Nephron progenitor cell (in vitro differentiated cells): Measurements from ENCODE around the gene GFPT2.

Experiments
- DNase-seq: peaks from one replicate; pipeline ENCODE4 v3.0.0; 2021
- H3K27ac Mint-ChIP-seq: 2 replicates; pipeline ENCODE4 v1.8.0; 2021; ENCODE audit warnings: mild to moderate bottlenecking, moderate library complexity, mixed read lengths
- H3K27me3 Mint-ChIP-seq: 2 replicates; pipeline ENCODE4 v1.8.0; 2021; ENCODE audit warnings: mild to moderate bottlenecking, low read depth, mixed read lengths; ENCODE audit not compliant: poor library complexity
- H3K36me3 Mint-ChIP-seq: 2 replicates; pipeline ENCODE4 v1.8.0; 2021; ENCODE audit warnings: low read depth, mixed read lengths
- H3K4me1 Mint-ChIP-seq: 2 replicates; pipeline ENCODE4 v1.8.0; 2021; ENCODE audit warnings: mixed read lengths
- H3K4me3 Mint-ChIP-seq: 2 replicates; pipeline ENCODE4 v1.8.0; 2021; ENCODE audit warnings: mild to moderate bottlenecking, moderate library complexity, mixed read lengths
- H3K9me3 Mint-ChIP-seq: 2 replicates; pipeline ENCODE4 v1.8.0; 2021; ENCODE audit warnings: mild to moderate bottlenecking, moderate library complexity, mixed read lengths
- CTCF ChIP-seq: fragments of 200-600 bp; sonication (generic); IDR thresholded peaks from 2 replicates; pipeline ENCODE4 v1.5.0; 2021; ENCODE audit warnings: antibody characterized with exemption

The GFPT2 gene

GRCh38 chr5:180332861-180333260 lies 20.3 kb downstream of the GFPT2 start:
- H3K4me3 Mint-ChIP-seq = no peak overlapping the region
- no peaks in the 10 kb centered on the region for H3K27me3 Mint-ChIP-seq
- no peak for DNase-seq
- no peak for TF ChIP-seq CTCF
- peaks cover 5% of the 10 kb centered on the region for H3K4me1 Mint-ChIP-seq
- peaks cover 6% of the 10 kb centered on the region for H3K9me3 Mint-ChIP-seq
- H3K36me3 Mint-ChIP-seq = peaks cover 78% of the 10 kb centered on the region
- no peak overlapping the region for H3K27ac Mint-ChIP-seq

GRCh38 chr5:180332051-180332517 lies 21.1 kb downstream of the GFPT2 start:
- Mint-ChIP-seq H3K9me3 (peaks cover 6% of the 10 kb centered on the region), H3K4me1 (peaks cover 10% of the 10 kb centered on the region), H3K27ac (no peak overlapping the region), H3K27me3 (no peaks in the 10 kb centered on the region), H3K4me3 (no peak overlapping the region), H3K36me3 (peaks cover 72% of the 10 kb centered on the region)
- DNase-seq = no peak
- peak; percentile 20 for TF ChIP-seq CTCF

- Mint-ChIP-seq H3K27ac (no peak overlapping the region), H3K36me3 (peaks cover 67% of the 10 kb centered on the region), H3K4me3 (no peak overlapping the region)
Measured at GRCh38 chr5:180331647-180331950, 21.5 kb downstream of the GFPT2 start.

GRCh38 chr5:180330810-180331646 lies 22.1 kb downstream of the GFPT2 start:
- H3K4me3 Mint-ChIP-seq = no peak overlapping the region
- H3K36me3 Mint-ChIP-seq = peaks cover 61% of the 10 kb centered on the region

More at GRCh38 chr5:180331647-180331950, 21.5 kb downstream of the GFPT2 start:
- no peak for DNase-seq
- no peak for TF ChIP-seq CTCF
- peaks cover 11% of the 10 kb centered on the region for H3K4me1 Mint-ChIP-seq
- peaks cover 6% of the 10 kb centered on the region for H3K9me3 Mint-ChIP-seq
- no peaks in the 10 kb centered on the region for H3K27me3 Mint-ChIP-seq

GRCh38 chr5:180330270-180330648 lies 22.9 kb downstream of the GFPT2 start:
- no peak overlapping the region for H3K27ac Mint-ChIP-seq
- no peak for DNase-seq
- H3K27me3 Mint-ChIP-seq = no peaks in the 10 kb centered on the region
- no peak for TF ChIP-seq CTCF
- H3K4me3 Mint-ChIP-seq = no peak overlapping the region
- H3K4me1 Mint-ChIP-seq = peaks cover 11% of the 10 kb centered on the region
- peaks cover 6% of the 10 kb centered on the region for H3K9me3 Mint-ChIP-seq
- peaks cover 59% of the 10 kb centered on the region for H3K36me3 Mint-ChIP-seq

More at GRCh38 chr5:180330810-180331646, 22.1 kb downstream of the GFPT2 start:
- no peak for DNase-seq
- Mint-ChIP-seq H3K27ac (no peak overlapping the region), H3K9me3 (peaks cover 6% of the 10 kb centered on the region), H3K27me3 (no peaks in the 10 kb centered on the region), H3K4me1 (peaks cover 11% of the 10 kb centered on the region)
- no peak for TF ChIP-seq CTCF
